NT2/D1 (cell line): ENCODE measurements around the gene TBXT.

Experiments
- YY1 ChIP-seq: IDR thresholded peaks from 2 replicates; pipeline ENCODE4 v1.6.1; 2011; ENCODE audit not compliant: insufficient read length, insufficient read depth
- ZNF274 ChIP-seq: IDR thresholded peaks from 2 replicates; pipeline ENCODE4 v1.6.1; 2011; ENCODE audit warnings: mild to moderate bottlenecking, low read depth, low read length

GRCh38 chr6:166203641-166204222 is 36.1 kb upstream of the TBXT start:
- TF ChIP-seq ZNF274 (no peak), YY1 (no peak)
